OCI-LY1 (cell line): ENCODE data around the gene SLC16A3.

ENCODE experiments used
- H2AFZ ChIP-seq: fragments of 200-600 bp; sonication (generic), shearing (Covaris generic); 2 replicates; pipeline ENCODE4 v1.6.0; 2014; ENCODE audit warnings: antibody characterized with exemption, mild to moderate bottlenecking, low read length
- H3F3A ChIP-seq: fragments of 200-600 bp; sonication (generic), shearing (Covaris generic); 2 replicates; pipeline ENCODE4 v1.6.0; 2014; ENCODE audit warnings: mild to moderate bottlenecking, antibody characterized with exemption, low read length, moderate library complexity; ENCODE audit not compliant: insufficient read depth
- H3K27ac ChIP-seq: fragments of 200-600 bp; sonication (generic); 2 replicates; pipeline ENCODE4 v1.5.1; 2014; ENCODE audit warnings: low read length, mixed run types, mild to moderate bottlenecking, low read depth; ENCODE audit not compliant: poor library complexity, severe bottlenecking
- H3K27me3 ChIP-seq: fragments of 200-600 bp; sonication (generic); 2 replicates; pipeline ENCODE4 v1.6.0; 2014; ENCODE audit warnings: antibody characterized with exemption, mild to moderate bottlenecking, low read length, moderate library complexity; ENCODE audit not compliant: insufficient read depth
- H3K36me3 ChIP-seq: fragments of 200-600 bp; sonication (generic); 2 replicates; pipeline ENCODE4 v1.6.1; 2014; ENCODE audit warnings: mild to moderate bottlenecking, antibody characterized with exemption, low read length, moderate library complexity, mixed read lengths; ENCODE audit not compliant: insufficient read depth
- H3K4me1 ChIP-seq: fragments of 200-600 bp; sonication (generic); 2 replicates; pipeline ENCODE4 v1.5.1; 2014; ENCODE audit warnings: mild to moderate bottlenecking, low read length, moderate library complexity; ENCODE audit not compliant: insufficient read depth, severe bottlenecking
- H3K4me2 ChIP-seq: fragments of 200-600 bp; sonication (generic), shearing (Covaris generic); 2 replicates; pipeline ENCODE4 v1.6.1; 2014; ENCODE audit warnings: low read length
- H3K4me3 ChIP-seq: fragments of 200-600 bp; sonication (generic); 2 replicates; pipeline ENCODE4 v1.5.1; 2014; ENCODE audit warnings: low read length, low read depth, mild to moderate bottlenecking, mixed read lengths; ENCODE audit not compliant: poor library complexity, severe bottlenecking
- H3K79me2 ChIP-seq: fragments of 200-600 bp; shearing (Covaris generic); 2 replicates; pipeline ENCODE4 v1.6.1; 2016; ENCODE audit warnings: mixed run types, low read length, mixed read lengths; ENCODE audit not compliant: insufficient read depth
- H3K9ac ChIP-seq: fragments of 200-600 bp; sonication (generic), shearing (Covaris generic); 2 replicates; pipeline ENCODE4 v1.6.1; 2014; ENCODE audit warnings: mild to moderate bottlenecking, low read length, mixed read lengths
- H3K9me2 ChIP-seq: fragments of 200-600 bp; sonication (generic), shearing (Covaris generic); 2 replicates; pipeline ENCODE4 v1.6.1; 2014; ENCODE audit warnings: low read depth, mild to moderate bottlenecking, low read length, mixed read lengths
- H3K9me3 ChIP-seq: fragments of 200-600 bp; shearing (Covaris generic); 2 replicates; pipeline ENCODE4 v1.6.1; 2014; ENCODE audit warnings: low read length, mixed read lengths
- H4K20me1 ChIP-seq: fragments of 200-600 bp; sonication (generic), shearing (Covaris generic); 2 replicates; pipeline ENCODE4 v1.6.0; 2016; ENCODE audit warnings: mild to moderate bottlenecking, low read length; ENCODE audit not compliant: insufficient read depth
- EZH2 ChIP-seq: fragments of 200-600 bp; sonication (generic), shearing (Covaris generic); IDR thresholded peaks from 2 replicates; pipeline ENCODE4 v1.8.0; 2017; ENCODE audit warnings: borderline replicate concordance, mixed run types, mild to moderate bottlenecking, antibody characterized with exemption, low read length, moderate library complexity, mixed read lengths
- TF ChIP-seq, protein P1 (sequence below): fragments of 200-600 bp; sonication (generic), shearing (Covaris generic); IDR thresholded peaks from 2 replicates; pipeline ENCODE4 v1.5.1; 2017; ENCODE audit warnings: mild to moderate bottlenecking, antibody characterized with exemption, low read length, moderate library complexity, mixed read lengths

SLC16A3 gene

DNA sequence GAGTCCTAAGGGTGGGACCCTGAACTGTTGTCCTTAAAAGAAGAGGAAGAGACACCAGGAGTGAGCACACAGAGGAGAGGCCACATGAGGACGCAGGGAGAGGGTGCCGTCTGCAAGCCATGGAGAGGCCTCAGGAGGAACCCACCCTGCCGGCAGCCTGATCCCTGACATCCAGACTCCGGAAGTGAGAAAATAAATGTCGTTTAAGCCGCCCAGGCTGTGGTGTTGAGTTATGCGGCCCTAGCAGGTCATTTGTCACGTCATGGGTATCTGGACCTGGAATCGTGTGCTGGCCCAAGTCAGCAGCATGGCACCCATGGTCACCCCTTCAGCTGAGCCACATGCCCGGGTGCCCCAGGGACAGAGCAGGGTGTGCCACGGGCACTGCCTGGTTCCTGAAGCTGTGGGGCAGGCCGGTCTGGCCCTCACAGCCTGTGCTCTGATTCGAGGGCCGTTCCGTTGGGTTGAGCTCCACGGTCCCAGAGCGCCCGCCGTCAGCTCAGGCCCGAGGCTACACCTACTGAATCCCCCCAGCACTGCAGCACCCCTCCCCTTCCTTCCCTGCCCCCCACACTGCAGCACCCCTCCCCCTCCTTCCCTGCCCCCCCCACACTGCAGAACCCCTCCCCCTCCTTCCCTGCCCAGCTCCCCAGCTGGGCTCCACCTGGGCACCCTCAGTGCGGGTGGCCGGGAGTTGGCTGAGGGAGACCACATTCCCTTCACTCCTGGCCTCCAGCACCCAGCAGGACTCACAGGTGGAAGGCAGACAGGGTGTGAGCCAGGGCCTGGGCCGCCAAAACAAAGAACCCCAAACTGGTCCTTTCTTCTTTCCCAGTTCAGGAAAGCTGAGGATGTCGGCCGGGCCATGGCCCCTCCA, 13.5 kb upstream of the SLC16A3 start:
- no peaks in the 10 kb centered on the region for H3K9me2 ChIP-seq
- H3K4me3 ChIP-seq = no peak overlapping the region
- no peak overlapping the region for H3K27ac ChIP-seq
- H3K27me3 ChIP-seq = peaks cover 9% of the 10 kb centered on the region
- H3K4me2 ChIP-seq = no peak overlapping the region
- H3K9me3 ChIP-seq = no peaks in the 10 kb centered on the region
- H4K20me1 ChIP-seq = no peaks in the 10 kb centered on the region
- H3K36me3 ChIP-seq = no peaks in the 10 kb centered on the region
- H3K9ac ChIP-seq = no peak overlapping the region
- H3K79me2 ChIP-seq = no peaks in the 10 kb centered on the region
- TF ChIP-seq, protein P1, sequence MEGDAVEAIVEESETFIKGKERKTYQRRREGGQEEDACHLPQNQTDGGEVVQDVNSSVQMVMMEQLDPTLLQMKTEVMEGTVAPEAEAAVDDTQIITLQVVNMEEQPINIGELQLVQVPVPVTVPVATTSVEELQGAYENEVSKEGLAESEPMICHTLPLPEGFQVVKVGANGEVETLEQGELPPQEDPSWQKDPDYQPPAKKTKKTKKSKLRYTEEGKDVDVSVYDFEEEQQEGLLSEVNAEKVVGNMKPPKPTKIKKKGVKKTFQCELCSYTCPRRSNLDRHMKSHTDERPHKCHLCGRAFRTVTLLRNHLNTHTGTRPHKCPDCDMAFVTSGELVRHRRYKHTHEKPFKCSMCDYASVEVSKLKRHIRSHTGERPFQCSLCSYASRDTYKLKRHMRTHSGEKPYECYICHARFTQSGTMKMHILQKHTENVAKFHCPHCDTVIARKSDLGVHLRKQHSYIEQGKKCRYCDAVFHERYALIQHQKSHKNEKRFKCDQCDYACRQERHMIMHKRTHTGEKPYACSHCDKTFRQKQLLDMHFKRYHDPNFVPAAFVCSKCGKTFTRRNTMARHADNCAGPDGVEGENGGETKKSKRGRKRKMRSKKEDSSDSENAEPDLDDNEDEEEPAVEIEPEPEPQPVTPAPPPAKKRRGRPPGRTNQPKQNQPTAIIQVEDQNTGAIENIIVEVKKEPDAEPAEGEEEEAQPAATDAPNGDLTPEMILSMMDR = no peak
- no peak for TF ChIP-seq EZH2
- peaks cover 21% of the 10 kb centered on the region for H3K4me1 ChIP-seq
- H3F3A ChIP-seq = 0 out of 2 replicates have a peak, but pooled peaks cover 3% of the 10 kb centered on the region
- H2AFZ ChIP-seq = no peak overlapping the region

DNA sequence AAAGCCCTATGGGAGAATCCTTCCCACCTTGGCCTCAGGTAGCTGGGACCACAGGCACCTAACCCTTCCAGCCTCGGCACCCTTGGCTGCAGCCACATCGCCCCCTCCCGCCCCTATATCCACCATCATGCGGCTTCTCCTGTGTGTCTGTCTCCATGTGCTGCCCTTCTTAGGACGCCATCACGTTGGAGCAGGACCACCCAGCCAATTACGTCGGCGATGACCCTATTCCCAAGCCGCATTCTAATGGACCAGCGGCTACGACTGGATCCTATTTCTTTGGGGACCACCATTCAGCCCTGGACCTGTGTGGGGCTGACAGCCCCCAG, 12.9 kb upstream of the SLC16A3 start:
- Histone ChIP-seq H3K36me3 (no peaks in the 10 kb centered on the region), H3K27me3 (peaks cover 9% of the 10 kb centered on the region), H3K9me2 (no peaks in the 10 kb centered on the region), H3K79me2 (no peaks in the 10 kb centered on the region), H3F3A (0 out of 2 replicates have a peak, but pooled peaks cover 3% of the 10 kb centered on the region), H3K9ac (no peak overlapping the region), H4K20me1 (no peaks in the 10 kb centered on the region), H3K4me2 (no peak overlapping the region), H3K9me3 (no peaks in the 10 kb centered on the region), H3K4me3 (no peak overlapping the region), H3K4me1 (peaks cover 21% of the 10 kb centered on the region), H2AFZ (no peak overlapping the region), H3K27ac (no peak overlapping the region)
- no peak for TF ChIP-seq EZH2
- TF ChIP-seq, protein P1 = no peak

DNA sequence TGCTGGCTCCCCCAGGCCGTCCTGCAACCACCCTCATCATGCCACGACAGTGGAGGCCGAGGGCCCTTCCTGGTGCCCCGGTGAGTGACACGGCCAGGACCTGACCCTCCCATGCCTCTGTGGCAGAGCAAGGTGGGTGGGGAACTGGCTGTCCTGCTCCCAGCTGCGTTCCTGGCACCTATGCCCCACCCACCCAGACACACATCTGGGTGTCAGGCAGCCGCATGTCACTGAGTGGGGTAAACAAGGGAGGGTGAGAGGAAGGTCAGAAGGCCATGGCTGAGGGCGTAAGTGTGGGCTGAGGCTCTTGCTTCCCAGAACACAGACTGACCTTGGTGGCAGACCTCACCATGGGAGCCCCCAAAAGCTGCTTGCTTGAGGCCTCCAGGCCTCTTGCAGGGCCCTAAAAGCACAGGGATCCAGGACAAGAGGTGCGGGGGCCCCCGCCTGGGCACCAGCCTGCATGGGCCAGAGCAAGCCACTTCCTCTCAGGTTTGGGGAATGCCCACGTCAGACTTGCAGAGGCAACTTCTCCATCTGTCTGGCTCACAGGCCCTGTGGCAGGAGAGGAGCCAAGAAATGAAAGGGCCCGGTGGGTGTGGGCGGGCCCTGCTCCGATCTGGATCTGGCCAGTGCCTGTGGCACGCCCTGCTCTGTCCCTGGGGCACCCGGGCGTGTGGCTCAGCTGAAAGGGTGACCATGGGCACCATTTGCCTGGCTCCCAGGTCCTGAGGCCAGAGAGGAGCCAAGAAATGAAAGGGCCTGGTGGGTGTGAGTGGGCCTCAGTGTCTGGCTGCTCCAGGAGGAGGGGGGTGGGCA, 12.3 kb upstream of the SLC16A3 start:
- Histone ChIP-seq H3K4me3 (no peak overlapping the region), H3K4me1 (peaks cover 20% of the 10 kb centered on the region), H2AFZ (no peak overlapping the region), H3K9me2 (no peaks in the 10 kb centered on the region), H3K9me3 (no peaks in the 10 kb centered on the region), H3F3A (0 out of 2 replicates have a peak, but pooled peaks cover 3% of the 10 kb centered on the region), H3K9ac (no peak overlapping the region), H3K79me2 (no peaks in the 10 kb centered on the region), H3K27ac (no peak overlapping the region), H3K36me3 (no peaks in the 10 kb centered on the region), H3K4me2 (no peak overlapping the region), H3K27me3 (peaks cover 9% of the 10 kb centered on the region), H4K20me1 (no peaks in the 10 kb centered on the region)
- TF ChIP-seq EZH2 = no peak
- TF ChIP-seq, protein P1 = no peak
